BE2C (cell line): ENCODE results near the gene LTBP4.

Experiments
- DNase-seq: peaks from one replicate; pipeline ENCODE4 v3.0.0-alpha.2; 2020
- H3K27me3 ChIP-seq: fragments of 250-450 bp; sonication (Bioruptor Pico); 2 replicates; pipeline ENCODE4 v1.5.1; 2020; ENCODE audit warnings: mild to moderate bottlenecking
- H3K36me3 ChIP-seq: fragments of 250-450 bp; sonication (Bioruptor Pico); 2 replicates; pipeline ENCODE4 v1.5.1; 2020; ENCODE audit warnings: mild to moderate bottlenecking
- H3K4me1 ChIP-seq: fragments of 250-450 bp; sonication (Bioruptor Pico); 2 replicates; pipeline ENCODE4 v1.5.1; 2020
- H3K4me3 ChIP-seq: 2 replicates; pipeline ENCODE4 v1.5.1; 2011; ENCODE audit warnings: low read depth, low read length
- H3K9me3 ChIP-seq: fragments of 250-450 bp; sonication (Bioruptor Pico); 2 replicates; pipeline ENCODE4 v1.5.1; 2020
- CTCF ChIP-seq: IDR thresholded peaks from 2 replicates; pipeline ENCODE4 v1.5.1; 2012; ENCODE audit warnings: mild to moderate bottlenecking, low read depth, low read length

The LTBP4 gene

GRCh38 chr19:40629346-40629745, 28.2 kb downstream of the LTBP4 start:
- Histone ChIP-seq H3K9me3 (no peaks in the 10 kb centered on the region), H3K27me3 (no peaks in the 10 kb centered on the region), H3K4me1 (peaks cover 3% of the 10 kb centered on the region; the same call in 1 of the 2 replicates), H3K4me3 (no peak overlapping the region), H3K36me3 (no peaks in the 10 kb centered on the region)
- no peak for TF ChIP-seq CTCF
- DNase-seq: no peak

GRCh38 chr19:40630571-40631160, 29.5 kb downstream of the LTBP4 start:
- no peak for DNase-seq
- H3K27me3 ChIP-seq: no peaks in the 10 kb centered on the region
- peaks cover 1% of the 10 kb centered on the region; the same call in 1 of the 2 replicates for H3K4me1 ChIP-seq
- TF ChIP-seq CTCF: no peak
- H3K9me3 ChIP-seq: no peaks in the 10 kb centered on the region
- H3K4me3 ChIP-seq: no peak overlapping the region
- H3K36me3 ChIP-seq: no peaks in the 10 kb centered on the region

- Histone ChIP-seq H3K9me3 (no peaks in the 10 kb centered on the region), H3K4me3 (no peak overlapping the region), H3K36me3 (no peaks in the 10 kb centered on the region), H3K4me1 (no peaks in the 10 kb centered on the region), H3K27me3 (no peaks in the 10 kb centered on the region)
- TF ChIP-seq CTCF: no peak
- DNase-seq: no peak
Observed at GRCh38 chr19:40632311-40633036, 31.3 kb downstream of the LTBP4 start.

- Histone ChIP-seq H3K27me3 (no peaks in the 10 kb centered on the region), H3K4me3 (no peak overlapping the region), H3K4me1 (no peaks in the 10 kb centered on the region), H3K36me3 (no peaks in the 10 kb centered on the region), H3K9me3 (no peaks in the 10 kb centered on the region)
- TF ChIP-seq CTCF: no peak
- no peak for DNase-seq
Observed at GRCh38 chr19:40633207-40633606, 32.0 kb downstream of the LTBP4 start.

- Histone ChIP-seq H3K4me3 (no peak overlapping the region), H3K36me3 (no peaks in the 10 kb centered on the region), H3K4me1 (no peaks in the 10 kb centered on the region), H3K27me3 (no peaks in the 10 kb centered on the region), H3K9me3 (no peaks in the 10 kb centered on the region)
- DNase-seq: no peak
- no peak for TF ChIP-seq CTCF
Observed at GRCh38 chr19:40638327-40638726, 37.2 kb downstream of the LTBP4 start.

- Histone ChIP-seq H3K27me3 (no peaks in the 10 kb centered on the region), H3K9me3 (no peaks in the 10 kb centered on the region), H3K36me3 (no peaks in the 10 kb centered on the region), H3K4me3 (no peak overlapping the region), H3K4me1 (no peaks in the 10 kb centered on the region)
- no peak for DNase-seq
- TF ChIP-seq CTCF: no peak
Observed at GRCh38 chr19:40639638-40639982, 38.4 kb downstream of the LTBP4 start.
